Measurements from ENCODE around the gene ANO10. TPM values are rescaled to one million over a fixed set of nuclear protein-coding genes. Genes with fewer than 3 reads are reported as not detected.
"Not testable (repeated sequence)": the region's sequence is repeated elsewhere in the genome, so short reads cannot be mapped to it uniquely, and the experiment has no call there.

The ANO10 gene
- total RNA-seq, 4 donors from 2014 or later: 32.8 to 111 (median 54.3) TPM

GRCh38 chr3:43485931-43486330, 135.9 kb downstream of the ANO10 start:
- intact Hi-C loops (cut with DNase I; ENCODE audit: low total_unique reads): no loop called here
- no peak overlapping the region for H3K4me3 ChIP-seq
- no peaks in the 10 kb centered on the region for H3K9me3 ChIP-seq
- H3K27ac ChIP-seq: no peak overlapping the region
- H3K36me3 ChIP-seq: no peaks in the 10 kb centered on the region
- no peak for DNase-seq
- TF ChIP-seq CTCF (IDR thresholded peaks at IDR 0.05) (no peak), POLR2A (IDR thresholded peaks at IDR 0.05) (no peak)
- no peaks in the 10 kb centered on the region for H3K4me1 ChIP-seq
- H3K27me3 ChIP-seq: no peaks in the 10 kb centered on the region

GRCh38 chr3:43484926-43485488, 136.8 kb downstream of the ANO10 start:
- intact Hi-C loops (cut with DNase I; ENCODE audit: low total_unique reads): no loop called here
- H3K9me3 ChIP-seq: no peaks in the 10 kb centered on the region
- TF ChIP-seq CTCF (IDR thresholded peaks at IDR 0.05): no peak
- TF ChIP-seq POLR2A (IDR thresholded peaks at IDR 0.05): no peak
- DNase-seq: no peak
- no peaks in the 10 kb centered on the region for H3K36me3 ChIP-seq
- H3K27ac ChIP-seq: no peak overlapping the region
- H3K4me3 ChIP-seq: no peak overlapping the region
- H3K4me1 ChIP-seq: no peaks in the 10 kb centered on the region
- no peaks in the 10 kb centered on the region for H3K27me3 ChIP-seq

- intact Hi-C loops (cut with DNase I; ENCODE audit: low total_unique reads): no loop called here
- no peaks in the 10 kb centered on the region for H3K4me1 ChIP-seq
- TF ChIP-seq POLR2A (IDR thresholded peaks at IDR 0.05) (no peak), CTCF (IDR thresholded peaks at IDR 0.05) (no peak)
These were observed 140.4 kb downstream of the ANO10 start for GRCh38 chr3:43481375-43481774.

GRCh38 chr3:43478839-43479238, 143.0 kb downstream of the ANO10 start:
- intact Hi-C loops (cut with DNase I; ENCODE audit: low total_unique reads); H3K9me3 ChIP-seq; H3K36me3 ChIP-seq; H3K4me1 ChIP-seq; H3K27me3 ChIP-seq; DNase-seq; H3K4me3 ChIP-seq: not testable (repeated sequence)
- peak overlapping the region in 1 of 2 donors; percentile 2 for H3K27ac ChIP-seq

More at GRCh38 chr3:43481375-43481774, 140.4 kb downstream of the ANO10 start:
- Histone ChIP-seq H3K9me3 (no peaks in the 10 kb centered on the region), H3K4me3 (no peak overlapping the region), H3K36me3 (no peaks in the 10 kb centered on the region), H3K27ac (no peak overlapping the region), H3K27me3 (no peaks in the 10 kb centered on the region)
- DNase-seq: no peak

GRCh38 chr3:43478118-43478785, 143.6 kb downstream of the ANO10 start:
- Histone ChIP-seq H3K4me1 (no peaks in the 10 kb centered on the region), H3K27me3 (no peaks in the 10 kb centered on the region), H3K36me3 (no peaks in the 10 kb centered on the region), H3K4me3 (no peak overlapping the region), H3K9me3 (no peaks in the 10 kb centered on the region), H3K27ac (peak overlapping the region in 1 of 2 donors; percentile 2)
- TF ChIP-seq POLR2A (IDR thresholded peaks at IDR 0.05): no peak
- TF ChIP-seq CTCF (IDR thresholded peaks at IDR 0.05): no peak
- intact Hi-C loops (cut with DNase I; ENCODE audit: low total_unique reads): no loop called here
- no peak for DNase-seq

Data from uterus (tissue), 4 donors.